ENCODE results near the gene STX16. TPM values are rescaled to one million over a fixed set of nuclear protein-coding genes. Genes with fewer than 3 reads are reported as not detected.

STX16 gene
- total RNA-seq, 4 donors from 2014 or later: 29.6 to 49.2 (median 32.8) TPM

GRCh38 chr20:58655328-58656107 lies 4.4 kb downstream of the STX16 start:
- no peaks in the 10 kb centered on the region for H3K9me3 ChIP-seq
- H3K4me3 ChIP-seq: no peak overlapping the region
- TF ChIP-seq POLR2A (IDR thresholded peaks at IDR 0.05) (no peak), CTCF (IDR thresholded peaks at IDR 0.05) (no peak)
- H3K27ac ChIP-seq: peak overlapping the region in 1 of 4 donors; percentile 10
- H3K36me3 ChIP-seq: peaks cover 0 to 3% (median 0%) of the 10 kb centered on the region in 3 donors
- DNase-seq: no peak
- H3K27me3 ChIP-seq: no peaks in the 10 kb centered on the region
- intact Hi-C loops (cut with DNase I): no loop called here
- 50 to 51% methylated on average over 6 of the region's 6 CpGs for WGBS, 2 donors
- H3K4me1 ChIP-seq: peaks cover 4 to 81% (median 39%) of the 10 kb centered on the region in 3 donors

- intact Hi-C loops (cut with DNase I): no loop called here
- Histone ChIP-seq H3K27ac (peak overlapping the region in 1 of 4 donors; percentile 21), H3K4me1 (peaks cover 4 to 94% (median 39%) of the 10 kb centered on the region in 3 donors), H3K9me3 (no peaks in the 10 kb centered on the region), H3K27me3 (no peaks in the 10 kb centered on the region), H3K36me3 (peaks cover 0 to 16% (median 7%) of the 10 kb centered on the region in 3 donors), H3K4me3 (peak overlapping the region in 1 of 4 donors; percentile 15)
- TF ChIP-seq POLR2A (IDR thresholded peaks at IDR 0.05) (no peak), CTCF (IDR thresholded peaks at IDR 0.05) (no peak)
- no peak for DNase-seq
- WGBS, 2 donors: 35 to 36% methylated on average over 2 of the region's 2 CpGs
These were observed 5.7 kb downstream of the STX16 start for GRCh38 chr20:58656831-58657230.

- intact Hi-C loops (cut with DNase I): no loop called here
- Histone ChIP-seq H3K4me1 (peaks cover 4 to 98% (median 39%) of the 10 kb centered on the region in 3 donors), H3K27me3 (no peaks in the 10 kb centered on the region), H3K9me3 (no peaks in the 10 kb centered on the region), H3K27ac (no peak overlapping the region), H3K36me3 (peaks cover 0 to 20% (median 12%) of the 10 kb centered on the region in 3 donors), H3K4me3 (no peak overlapping the region)
- no peak for DNase-seq
- WGBS, 2 donors: 75 to 77% methylated on average over 2 of the region's 2 CpGs
- TF ChIP-seq CTCF (IDR thresholded peaks at IDR 0.05): no peak
- no peak for TF ChIP-seq POLR2A (IDR thresholded peaks at IDR 0.05)
These were observed 6.2 kb downstream of the STX16 start for GRCh38 chr20:58657262-58657661.

- no peak for DNase-seq
- Histone ChIP-seq H3K9me3 (no peaks in the 10 kb centered on the region), H3K4me3 (no peak overlapping the region), H3K4me1 (peaks cover 4 to 92% (median 36%) of the 10 kb centered on the region in 3 donors), H3K27ac (no peak overlapping the region), H3K27me3 (no peaks in the 10 kb centered on the region), H3K36me3 (peaks cover 0 to 27% (median 15%) of the 10 kb centered on the region in 3 donors)
- no peak for TF ChIP-seq POLR2A (IDR thresholded peaks at IDR 0.05)
- TF ChIP-seq CTCF (IDR thresholded peaks at IDR 0.05): no peak
- intact Hi-C loops (cut with DNase I): no loop called here
- 62 to 73% methylated on average over 4 of the region's 4 CpGs for WGBS, 2 donors
These were observed 6.9 kb downstream of the STX16 start for GRCh38 chr20:58657986-58658385.

GRCh38 chr20:58658760-58659159 lies 7.7 kb downstream of the STX16 start:
- WGBS, 2 donors: 66 to 75% methylated on average over 4 of the region's 4 CpGs
- H3K36me3 ChIP-seq: peaks cover 0 to 35% (median 22%) of the 10 kb centered on the region in 3 donors
- intact Hi-C loops (cut with DNase I): no loop called here
- H3K4me3 ChIP-seq: no peak overlapping the region
- TF ChIP-seq POLR2A (IDR thresholded peaks at IDR 0.05): no peak
- TF ChIP-seq CTCF (IDR thresholded peaks at IDR 0.05): no peak
- H3K27me3 ChIP-seq: no peaks in the 10 kb centered on the region
- peaks cover 4 to 84% (median 31%) of the 10 kb centered on the region in 3 donors for H3K4me1 ChIP-seq
- H3K27ac ChIP-seq: no peak overlapping the region
- no peak for DNase-seq
- no peaks in the 10 kb centered on the region for H3K9me3 ChIP-seq

All from esophagus squamous epithelium (tissue), 5 donors.